ENCODE results near the gene MLXIPL.
A peak's percentile ranks its signal among the peaks of the same experiment; 100 is the strongest.
"Not testable (repeated sequence)": the region's sequence is repeated elsewhere in the genome, so short reads cannot be mapped to it uniquely, and the experiment has no call there.

Gene MLXIPL

DNA sequence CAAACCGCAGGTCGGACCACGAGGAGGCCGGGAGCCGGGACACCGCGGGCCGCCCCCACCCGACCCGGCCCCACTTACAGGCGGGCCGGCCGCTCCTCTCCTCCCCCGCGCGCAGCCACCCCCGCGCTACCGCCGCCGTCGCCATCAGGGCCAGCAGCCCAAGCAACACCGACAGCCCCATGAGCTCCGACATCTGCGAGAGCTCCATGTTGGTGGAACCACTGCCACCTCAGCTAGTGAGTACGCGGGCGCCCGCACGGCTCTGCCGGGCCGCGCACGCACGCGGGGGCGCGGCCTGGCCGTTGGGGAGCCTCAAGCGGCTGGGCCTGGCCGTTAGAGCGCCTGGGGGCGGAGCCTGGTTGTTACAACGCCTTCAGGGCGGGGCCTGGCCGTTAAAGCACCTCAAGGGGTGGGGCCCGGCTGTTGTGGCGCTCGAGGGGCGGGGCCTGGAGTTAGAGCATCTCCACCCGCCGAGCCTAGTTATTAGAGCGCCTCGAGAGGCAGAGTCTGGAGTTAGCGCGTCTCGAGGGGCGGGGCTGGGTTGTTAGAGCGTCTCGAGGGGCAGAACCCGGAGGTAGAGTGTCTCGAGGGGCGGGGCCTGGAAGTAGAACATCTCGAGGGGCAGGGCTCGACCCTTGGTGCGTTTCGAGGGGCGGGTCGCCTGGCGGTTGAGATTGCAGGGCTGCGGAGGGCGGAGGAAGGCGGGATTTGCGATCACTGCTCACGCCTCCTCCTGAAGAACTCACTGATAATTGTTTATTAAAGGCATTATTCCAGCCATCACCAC lies 45.8 kb downstream of the MLXIPL start, which contains the start of gene TBL2:
TBL2 (minus strand) TSS at position 238 of the 787 bp plus-strand sequence; CDS start at position 208, 30 bp downstream.
- peak; percentile 98 for DNase-seq (ENCODE audit: low read depth in 2 of 2)

DNA sequence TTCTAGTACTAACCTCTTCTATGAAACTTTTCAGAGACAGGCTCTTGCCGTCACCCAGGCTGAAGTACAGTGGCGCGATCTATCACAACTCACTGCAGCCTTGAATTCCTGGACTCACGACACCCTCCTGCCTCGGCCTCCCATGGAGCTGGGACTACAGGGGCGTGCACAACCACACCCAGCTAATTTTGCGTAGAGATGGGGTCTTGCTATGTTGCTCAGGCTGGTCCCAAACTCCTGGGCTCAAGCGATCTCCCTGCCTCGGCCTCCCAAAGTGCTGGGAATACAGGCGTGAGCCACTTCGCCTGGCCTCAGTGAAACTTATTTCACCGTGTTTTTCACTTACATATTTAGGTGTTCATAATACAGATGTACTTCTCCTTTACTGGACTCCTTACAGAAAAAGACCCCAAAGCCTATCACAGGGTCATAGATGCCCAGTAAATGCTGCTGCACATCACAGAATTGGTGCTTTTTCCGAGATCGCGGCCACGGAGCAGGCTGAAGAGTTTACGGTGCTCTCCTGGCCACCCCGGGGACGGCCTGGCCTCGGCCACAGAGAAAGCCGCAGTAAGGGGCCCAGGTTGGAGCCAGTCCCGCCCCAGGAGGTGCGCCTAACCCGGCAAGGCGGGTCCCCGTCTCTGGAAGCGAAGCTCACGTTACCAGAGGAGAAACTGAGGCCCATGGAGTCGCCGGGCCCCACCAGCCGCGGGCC lies 46.5 kb downstream of the MLXIPL start:
- DNase-seq (ENCODE audit: low read depth in 2 of 2): no peak

DNA sequence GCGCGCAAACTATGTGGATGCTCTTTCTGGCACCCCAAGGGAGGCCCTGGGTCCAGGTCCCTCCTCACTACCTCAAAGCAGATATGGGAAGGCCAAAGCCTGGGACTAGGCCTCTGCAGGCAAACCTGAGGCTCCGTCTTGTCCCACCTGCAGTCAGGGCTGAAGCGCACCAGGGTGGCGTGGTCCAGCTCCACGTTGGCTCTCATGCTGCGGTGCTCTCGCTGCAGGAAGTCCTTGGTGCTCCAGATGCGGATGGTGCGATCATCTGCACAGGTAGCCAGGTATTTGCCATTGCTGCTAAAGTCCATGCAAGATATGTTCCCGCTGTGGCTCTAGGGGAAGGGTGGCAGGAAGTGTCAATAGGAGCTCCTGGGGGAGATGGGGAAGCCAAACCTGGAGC lies 50.5 kb downstream of the MLXIPL start:
- DNase-seq (ENCODE audit: low read depth in 2 of 2): no peak

DNA sequence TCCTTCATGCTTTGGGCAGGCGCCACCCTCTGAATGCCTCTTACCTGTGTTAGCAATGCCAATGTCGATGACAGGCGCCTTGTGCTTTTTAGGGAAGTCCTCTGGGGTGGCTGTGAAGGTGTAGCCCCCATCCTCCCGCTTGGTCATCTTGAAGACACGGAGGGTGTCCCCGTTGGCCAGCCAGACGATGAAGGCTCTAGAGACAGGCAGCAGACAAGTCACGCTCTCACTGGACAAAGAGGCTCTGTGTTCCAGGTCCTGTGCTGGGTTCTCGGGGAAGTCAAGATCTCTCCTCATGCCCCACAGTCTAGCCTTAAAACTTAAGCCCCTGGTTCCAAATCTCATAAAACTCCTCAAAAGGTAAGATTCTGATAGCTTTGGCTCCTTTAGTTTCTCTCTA lies 51.0 kb downstream of the MLXIPL start:
- no peak for DNase-seq (ENCODE audit: low read depth in 2 of 2)

DNA sequence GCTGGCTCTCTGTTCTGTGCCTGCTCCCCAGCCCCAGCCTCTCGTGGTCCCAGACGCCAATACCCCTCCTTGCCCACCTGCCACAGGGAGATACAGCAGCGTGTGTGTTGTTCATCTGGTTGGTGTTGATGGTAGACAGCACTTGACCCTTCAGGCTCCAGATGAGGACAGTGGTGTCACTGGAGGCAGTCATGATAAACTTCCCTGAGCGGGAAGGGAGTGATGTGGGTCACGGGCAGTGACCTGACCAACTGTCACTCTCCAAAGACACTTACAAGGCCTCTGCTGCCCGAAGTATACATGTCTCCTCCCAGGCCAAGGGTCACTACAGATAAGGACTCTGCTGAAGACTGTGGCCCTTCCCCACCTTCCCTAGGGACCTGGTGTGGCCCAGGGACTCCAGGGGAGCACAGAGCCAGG lies 51.5 kb downstream of the MLXIPL start:
- DNase-seq (ENCODE audit: low read depth in 2 of 2): no peak

DNA sequence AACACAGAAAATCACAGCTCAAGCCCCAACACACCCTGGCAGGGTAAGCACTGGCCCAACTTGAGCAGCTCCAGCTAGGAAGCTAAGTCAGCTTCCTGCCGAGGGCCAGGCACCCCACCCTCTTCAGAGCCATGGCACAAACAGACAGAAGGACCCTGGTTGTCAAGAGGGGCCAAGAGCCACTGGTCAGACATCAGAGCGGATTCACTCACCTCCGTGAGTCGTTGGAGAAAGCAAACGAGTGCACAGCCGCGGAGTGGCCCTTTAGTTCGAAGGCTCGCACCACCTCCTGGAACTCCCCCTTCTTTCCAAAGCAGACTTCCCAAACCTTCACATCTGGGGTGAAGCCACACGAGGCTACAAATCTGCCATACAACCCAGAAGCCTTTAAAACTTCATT lies 53.3 kb downstream of the MLXIPL start:
- no peak for DNase-seq (ENCODE audit: low read depth in 2 of 2)

DNA sequence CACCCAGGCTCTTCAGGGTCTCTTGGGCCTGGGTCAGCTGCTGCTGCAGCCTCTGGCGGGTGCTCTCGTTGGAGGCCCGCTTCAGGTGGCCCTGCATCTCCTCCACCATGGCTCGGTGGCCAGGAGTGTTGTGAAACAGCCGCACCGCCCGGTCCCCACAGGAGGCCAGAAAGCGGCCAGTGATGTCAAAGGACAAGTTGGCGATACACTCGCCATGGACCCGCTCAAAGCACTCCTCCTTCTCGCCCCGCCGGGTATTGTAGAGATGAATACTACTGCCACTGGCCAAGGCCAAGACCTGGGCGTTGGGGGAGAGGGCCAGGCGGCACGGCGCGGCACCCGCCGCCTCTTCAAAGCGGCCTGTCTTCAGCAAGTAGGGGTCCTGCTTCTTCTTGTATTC lies 53.8 kb downstream of the MLXIPL start:
- DNase-seq (ENCODE audit: low read depth in 2 of 2): no peak

DNA sequence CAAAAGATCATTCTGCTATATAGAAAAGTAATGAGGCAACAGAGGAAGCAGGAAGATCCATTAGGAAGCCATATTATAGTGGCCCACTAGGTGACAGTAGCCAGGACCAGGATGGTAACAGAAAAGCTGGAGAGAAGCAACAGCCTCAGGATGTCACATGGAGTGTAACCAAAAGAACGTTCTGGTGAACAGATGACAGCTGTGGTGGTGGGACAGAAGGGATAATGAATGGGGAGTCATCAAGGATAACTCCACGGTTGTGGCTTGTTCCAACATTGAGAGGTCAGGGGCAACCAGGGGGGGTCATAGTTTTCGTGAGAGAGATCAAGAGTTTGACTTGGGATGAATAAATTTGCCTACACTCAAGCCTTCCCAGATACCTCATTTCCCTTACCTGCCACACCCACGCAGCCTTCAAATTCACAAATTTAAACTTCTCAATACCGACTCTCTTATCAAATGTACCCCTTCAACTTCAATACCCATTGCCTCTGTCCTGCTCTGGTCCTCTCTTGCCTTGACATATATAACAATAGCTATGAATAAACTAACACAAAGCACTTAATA lies 55.2 kb downstream of the MLXIPL start:
- no peak for DNase-seq (ENCODE audit: low read depth in 2 of 2)

DNA sequence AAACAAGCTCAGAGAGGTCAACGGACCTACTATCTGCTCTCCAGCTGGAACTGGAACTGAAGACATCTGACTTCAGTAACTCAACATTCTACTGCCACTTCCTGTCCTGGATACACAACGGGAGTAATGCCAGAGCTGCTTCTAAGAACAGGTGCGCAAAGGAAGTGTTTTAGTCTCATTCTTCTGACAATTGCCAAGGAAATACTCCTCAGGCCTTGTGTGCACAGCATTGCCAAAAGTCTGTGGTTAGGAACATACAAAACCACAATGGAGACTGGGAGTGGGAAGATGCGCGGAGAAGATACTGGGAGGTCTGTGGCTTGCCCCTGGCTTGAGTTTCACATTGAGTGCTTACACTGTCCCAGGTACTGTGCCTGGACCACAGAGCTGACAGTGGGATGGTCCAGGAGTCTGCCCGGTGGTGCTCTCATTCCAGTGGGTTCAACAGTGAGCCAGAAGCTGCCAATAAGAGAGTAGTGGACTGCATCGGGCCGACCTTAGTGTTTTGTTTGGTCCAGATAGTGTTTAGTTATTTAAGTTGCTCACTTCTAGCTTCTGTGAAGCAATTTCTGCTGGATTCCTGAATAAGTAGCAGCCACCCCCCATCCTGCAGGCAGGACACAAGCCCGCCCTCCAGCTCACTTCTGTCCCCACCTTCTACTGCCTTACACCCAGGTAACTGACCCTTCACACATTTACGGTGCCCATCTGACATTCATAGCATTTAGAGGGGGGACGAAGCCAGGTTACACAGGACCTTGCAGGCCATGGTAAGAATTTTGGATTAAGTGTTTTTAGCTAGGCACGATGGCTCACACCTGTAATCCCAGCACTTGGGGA lies 56.3 kb downstream of the MLXIPL start:
- no peak for DNase-seq (ENCODE audit: low read depth in 2 of 2)

DNA sequence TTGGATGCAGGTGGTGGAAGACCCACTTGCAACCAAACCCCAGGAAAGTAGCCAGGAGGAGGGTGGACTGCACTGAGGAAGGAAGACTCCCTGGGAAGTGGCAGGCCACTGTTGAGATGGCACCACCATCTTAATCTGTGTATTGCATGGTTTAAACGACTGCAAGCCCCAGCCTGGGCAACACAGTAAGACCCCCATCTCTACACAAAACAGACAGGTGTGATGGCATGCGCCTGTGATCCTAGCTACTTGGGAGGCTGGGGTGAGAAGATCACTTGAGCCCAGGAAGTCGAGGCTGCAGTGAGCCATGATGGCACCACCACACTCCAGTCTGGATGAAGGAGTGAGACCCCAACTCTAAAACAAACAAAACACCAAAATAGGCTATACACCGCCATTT lies 57.2 kb downstream of the MLXIPL start:
- DNase-seq (ENCODE audit: low read depth in 2 of 2): no peak

DNA sequence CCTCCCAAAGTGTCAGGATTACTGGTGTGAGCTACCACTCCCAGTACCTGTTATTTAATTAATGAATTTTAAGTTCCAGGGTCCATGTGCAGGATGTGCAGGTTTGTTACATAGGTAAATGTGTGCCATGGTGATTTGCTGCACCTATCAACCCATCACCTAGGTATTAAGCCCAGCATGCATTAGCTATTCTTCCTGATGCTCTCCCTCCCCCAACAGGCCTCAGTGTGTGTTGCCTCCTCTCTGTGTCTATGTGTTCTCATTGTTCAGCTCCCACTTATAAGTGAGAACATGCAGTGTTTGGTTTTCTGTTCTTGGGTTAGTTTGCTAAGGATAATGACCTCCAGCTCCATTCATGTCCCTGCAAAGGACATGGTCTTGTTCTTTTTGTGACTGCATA lies 57.9 kb downstream of the MLXIPL start:
- not testable (repeated sequence) for DNase-seq (ENCODE audit: low read depth in 2 of 2)

DNA sequence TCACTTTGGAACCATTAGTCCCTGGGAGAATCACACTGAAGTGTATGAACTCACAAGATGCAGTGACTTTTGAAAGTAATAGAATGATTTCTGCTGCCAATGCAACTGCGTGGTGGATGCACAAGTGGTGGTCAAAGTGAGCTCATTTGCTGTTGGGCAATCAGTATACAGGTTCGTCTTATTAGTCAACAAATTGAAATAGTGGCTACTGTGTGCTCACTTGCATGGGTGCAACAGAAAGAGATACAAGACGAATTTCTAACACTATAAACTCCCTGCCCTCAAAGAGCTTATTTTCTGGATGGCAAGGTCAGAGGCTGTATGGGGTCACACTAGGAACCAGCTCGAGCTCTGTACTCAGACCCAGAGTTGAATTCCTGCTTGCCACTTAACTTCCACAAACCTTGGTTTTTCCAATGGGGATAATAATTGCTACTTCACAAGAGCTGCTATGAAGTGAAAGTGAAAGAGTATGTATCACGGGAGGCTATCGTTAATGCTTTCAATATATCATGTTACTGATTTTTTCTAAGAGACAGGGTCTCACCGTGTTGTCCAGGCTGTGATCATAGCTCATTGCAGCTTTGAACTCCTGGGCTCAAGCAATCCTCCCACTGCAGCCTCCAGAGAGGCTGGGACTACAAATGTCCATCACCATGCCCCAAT lies 58.5 kb downstream of the MLXIPL start:
- DNase-seq (ENCODE audit: low read depth in 2 of 2): no peak

DNA sequence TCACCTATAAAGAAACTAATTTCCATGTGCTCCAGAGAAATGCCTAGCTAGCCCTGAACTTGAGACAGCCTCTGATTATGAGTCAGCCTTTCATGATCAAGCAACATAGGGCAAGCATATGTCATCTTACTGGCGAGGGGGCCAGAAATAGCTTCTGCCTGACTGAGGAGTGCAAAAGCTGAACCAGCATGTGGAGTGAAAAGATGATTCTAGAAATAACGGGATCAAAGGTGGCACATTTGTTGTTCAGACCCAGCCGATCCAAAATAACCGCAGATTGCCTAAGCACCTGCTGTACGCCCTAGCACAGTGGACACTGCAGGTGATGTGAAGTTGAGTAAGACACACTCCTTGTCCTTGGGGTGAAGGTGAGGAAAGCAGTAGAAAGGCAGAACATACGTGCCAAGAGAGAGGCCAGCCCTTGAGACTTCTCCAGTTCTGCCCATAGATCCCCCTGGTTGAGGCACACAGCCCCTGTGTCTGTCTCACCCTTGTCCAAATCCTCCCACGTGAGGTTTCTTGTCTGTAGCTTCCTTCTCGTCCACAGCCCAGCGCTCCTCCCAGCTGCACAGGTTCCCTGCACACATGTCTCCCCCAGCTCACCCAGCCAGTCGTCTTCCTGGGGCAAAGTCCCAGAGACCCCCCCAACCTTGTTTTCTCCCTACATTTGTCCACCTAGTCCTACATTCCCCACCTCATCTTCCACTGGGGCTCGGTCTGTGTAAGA lies 64.0 kb downstream of the MLXIPL start:
- DNase-seq (ENCODE audit: low read depth in 2 of 2): no peak

DNA sequence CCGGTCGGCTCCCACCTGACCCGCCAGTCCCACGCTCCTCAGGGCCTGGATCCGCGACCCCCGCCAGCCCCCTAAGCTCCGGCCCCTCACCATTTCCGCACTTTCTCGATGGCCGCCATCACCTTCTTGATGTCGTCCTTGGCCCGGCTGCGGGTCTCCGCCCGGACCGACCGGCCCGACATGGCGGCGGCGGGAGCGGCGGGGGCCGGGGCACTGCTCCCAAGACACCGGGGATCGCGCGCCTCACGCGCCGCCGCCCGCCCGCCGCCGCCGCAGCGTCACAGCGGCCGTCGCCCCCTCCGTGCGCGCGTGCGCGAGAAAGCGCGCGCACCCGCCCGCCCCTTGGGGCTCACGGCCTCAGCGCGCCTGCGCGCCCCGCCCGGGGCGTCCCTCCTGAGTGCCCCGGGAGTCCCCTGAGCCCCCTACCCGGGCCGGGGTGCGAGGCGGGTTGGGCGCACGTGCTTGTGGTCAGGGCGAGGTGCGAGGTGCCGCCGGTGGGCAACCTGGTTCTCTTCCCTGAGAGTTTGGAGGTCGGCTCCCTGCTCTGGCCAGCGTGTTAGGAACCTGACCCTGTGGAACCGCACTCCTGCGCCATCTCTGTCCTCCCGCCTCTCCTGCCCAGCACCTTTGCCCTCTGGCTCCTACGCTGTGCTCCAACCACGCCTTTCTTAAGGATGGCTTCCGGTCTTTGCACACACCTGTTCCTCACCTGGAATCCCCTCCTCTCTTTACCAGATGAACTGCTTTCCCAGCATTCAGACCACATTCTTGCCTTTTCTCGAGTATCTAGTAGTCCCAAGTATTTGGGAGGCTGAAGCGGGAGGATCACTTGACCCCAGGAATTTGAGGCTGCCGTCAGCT lies 66.7 kb downstream of the MLXIPL start, which contains the start of gene BCL7B:
BCL7B (minus strand) TSS at position 294 of the 861 bp plus-strand sequence; CDS start at position 182, 112 bp downstream.
- DNase-seq (ENCODE audit: low read depth in 2 of 2): peak; percentile 41 to 61

DNA sequence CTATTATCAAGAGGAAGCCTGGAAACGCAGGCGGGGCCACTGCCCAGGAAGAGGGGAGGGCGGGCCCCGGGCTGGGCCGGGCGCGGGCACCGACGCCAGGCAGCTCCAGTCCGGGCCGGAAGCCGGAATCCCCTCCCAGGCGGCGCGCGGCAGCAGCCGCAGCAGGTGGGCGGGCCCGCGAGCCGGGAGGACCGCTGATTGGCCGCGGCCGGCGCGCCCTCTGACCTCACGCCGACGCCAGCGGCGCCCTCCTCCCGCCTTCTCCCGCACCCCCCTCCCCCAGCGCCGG lies 67.3 kb downstream of the MLXIPL start:
- DNase-seq (ENCODE audit: low read depth in 2 of 2): peak; percentile 81 to 89

DNA sequence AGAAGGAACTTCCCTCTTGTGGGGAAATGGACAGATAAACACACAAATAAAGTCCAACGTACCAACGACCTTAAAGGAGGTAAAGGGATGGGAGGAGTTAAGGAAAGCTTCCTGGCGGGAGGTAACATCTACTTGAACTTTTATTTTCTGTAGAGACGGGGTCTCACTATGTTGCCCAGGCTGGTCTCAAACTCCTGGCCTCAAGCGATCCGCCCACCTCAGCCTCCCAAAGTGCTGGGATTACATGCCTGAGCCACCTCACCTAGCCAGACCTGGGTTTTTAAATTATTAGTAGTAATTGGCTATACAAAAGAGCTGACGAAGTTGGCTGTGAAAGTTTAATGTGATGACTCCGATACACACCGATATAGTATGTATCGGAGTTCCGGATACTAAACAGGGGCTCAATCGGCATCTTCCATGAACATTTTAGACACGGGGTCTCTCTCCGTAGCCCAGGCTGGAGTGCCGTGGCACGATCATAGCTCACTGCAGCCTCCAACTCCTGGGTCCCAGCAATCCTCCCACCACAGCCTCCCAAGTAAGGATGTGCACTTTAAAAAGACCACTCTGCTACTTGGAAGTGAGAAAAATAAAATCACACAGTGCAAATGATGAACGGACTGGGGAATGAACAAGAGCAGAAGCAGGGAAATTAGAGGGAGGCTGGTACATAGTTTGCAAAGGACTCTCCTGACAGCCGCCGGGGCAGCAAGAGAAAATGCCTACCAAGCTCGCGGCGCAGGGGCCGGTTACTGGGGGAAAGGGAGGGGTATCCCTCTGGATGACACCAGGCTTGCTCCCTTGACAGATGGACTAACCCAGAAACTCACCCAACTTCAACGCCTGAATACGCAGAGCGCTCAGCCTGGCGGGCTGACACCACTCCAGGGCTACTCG lies 67.9 kb downstream of the MLXIPL start:
- DNase-seq (ENCODE audit: low read depth in 2 of 2): no peak

DNA sequence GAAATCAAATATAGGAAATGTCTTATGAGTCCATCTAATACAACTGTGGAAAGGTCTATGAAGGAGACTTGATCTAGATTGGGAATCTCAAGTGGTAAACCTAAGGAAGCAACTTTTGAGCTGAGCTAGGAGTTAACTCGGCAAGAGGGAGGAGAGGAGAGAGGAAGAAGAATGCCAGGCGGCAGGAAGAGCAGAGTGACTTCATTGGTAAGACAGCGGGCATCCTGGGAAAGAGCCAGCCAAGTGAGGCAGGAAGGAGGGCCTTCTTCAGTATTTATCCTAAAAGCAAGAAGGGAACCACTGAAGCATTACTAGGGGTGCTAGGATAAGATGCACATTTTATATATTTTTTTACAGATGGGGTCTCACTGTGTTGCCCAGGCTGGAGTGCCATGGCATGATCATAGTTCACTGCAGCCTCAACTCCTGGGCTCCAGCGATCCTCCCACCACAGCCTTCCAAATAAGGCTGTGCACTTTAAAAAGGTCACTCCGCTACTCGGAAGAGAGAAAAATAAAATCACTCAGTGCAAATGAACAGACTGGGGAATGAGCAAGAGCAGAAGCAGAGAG lies 68.8 kb downstream of the MLXIPL start:
- no peak for DNase-seq (ENCODE audit: low read depth in 2 of 2)

DNA sequence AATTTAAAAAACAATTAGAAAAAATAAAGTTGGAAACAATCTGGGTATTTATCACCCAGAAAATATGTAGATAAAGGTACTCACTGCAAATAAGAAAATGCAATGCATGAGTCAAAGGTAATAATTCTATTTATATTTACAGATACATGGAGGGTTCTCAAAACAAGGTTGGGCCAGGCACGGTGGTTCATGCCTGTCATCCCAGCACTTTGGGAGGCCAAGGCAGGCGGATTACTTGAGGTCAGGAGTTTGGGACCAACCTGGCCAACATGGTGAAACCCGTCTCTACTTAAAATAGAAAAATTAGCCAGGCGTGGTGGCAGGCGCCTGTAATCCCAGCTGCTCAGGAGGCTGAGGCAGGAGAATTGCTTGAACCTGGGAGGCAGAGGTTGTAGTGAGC lies 74.2 kb downstream of the MLXIPL start:
- not testable (repeated sequence) for DNase-seq (ENCODE audit: low read depth in 2 of 2)

All from stimulated activated CD4-positive, alpha-beta T cell treated with anti-CD3 and anti-CD28 coated beads, Interleukin-15, amount 100 ng/mL, for 48 hours (primary cell).